Cardiac muscle cell (in vitro differentiated cells and primary cell): ENCODE measurements around the gene USP33. TPM values are rescaled to one million over a fixed set of nuclear protein-coding genes. Genes with fewer than 3 reads are reported as not detected.

Experiments
- DNase-seq, 2 donors: peaks; one replicate each; pipeline versions ENCODE4 v3.0.0 to v3.0.0-alpha.2; 2010 to 2017; ENCODE audit warnings: low read depth in 1 of 2, low spot score in 1 of 2
- H3K27ac ChIP-seq: fragments of 200-600 bp; sonication (generic); 2 replicates; pipeline ENCODE4 v1.5.1; 2016
- H3K27me3 ChIP-seq: fragments of 200-600 bp; sonication (generic); 2 replicates; pipeline ENCODE4 v1.6.0; 2016; ENCODE audit warnings: control low read depth
- H3K36me3 ChIP-seq: fragments of 200-600 bp; sonication (generic); 2 replicates; pipeline ENCODE4 v1.5.1; 2016; ENCODE audit warnings: control low read depth
- H3K4me1 ChIP-seq: fragments of 200-600 bp; sonication (generic); 2 replicates; pipeline ENCODE4 v1.8.1; 2017; ENCODE audit warnings: low read depth, mild to moderate bottlenecking, mixed run types
- H3K4me3 ChIP-seq: fragments of 200-600 bp; sonication (generic); 2 replicates; pipeline ENCODE4 v1.5.1; 2016; ENCODE audit warnings: mild to moderate bottlenecking
- H3K9me3 ChIP-seq: fragments of 200-600 bp; sonication (generic); 2 replicates; pipeline ENCODE4 v1.5.1; 2017; ENCODE audit warnings: low read depth, mild to moderate bottlenecking, control low read depth
- CTCF ChIP-seq: IDR thresholded peaks from 2 replicates; pipeline ENCODE4 v1.5.1; 2012; ENCODE audit warnings: low read depth, mild to moderate bottlenecking, low read length
- polyA plus RNA-seq: library from polyadenylated mRNA; unstranded; fragments of >200 nt; fragmentation: Nextera tagmentation; extraction: Ambion mirVana; gene quantifications from 2 replicates; pipeline ENCODE4 v1.2.1, GENCODE V29; 2016
- total RNA-seq: library from RNA; depleted of rRNA; stranded (reverse); fragments of >200 nt; gene quantifications from 2 replicates; pipeline ENCODE4 v1.2.3, GENCODE V29; 2016

The USP33 gene
- total RNA-seq (33.5 and 48.4 TPM in 2 replicates), polyA plus RNA-seq (43.8 and 60.0 TPM in 2 replicates)

- no peaks in the 10 kb centered on the region for H3K9me3 ChIP-seq
- H3K4me3 ChIP-seq = peak within 1 kb of the TSS; percentile 70
- H3K4me1 ChIP-seq = peaks cover 7% of the 10 kb centered on the region
- H3K27me3 ChIP-seq = no peaks in the 10 kb centered on the region
- TF ChIP-seq CTCF = no peak
- H3K36me3 ChIP-seq = no peaks in the 10 kb centered on the region
- peak within 1 kb of the TSS; percentile 90 for H3K27ac ChIP-seq
- peak; percentile 82 to 94 for DNase-seq
These were observed at the start of gene USP33 for GRCh38 chr1:77759071-77760028. USP33 (minus strand) TSS chr1:77759852; CDS start chr1:77741697, 18,155 bp downstream.

GRCh38 chr1:77803371-77803770, 43.7 kb upstream of the USP33 start:
- no peak for DNase-seq
- Histone ChIP-seq H3K27me3 (no peaks in the 10 kb centered on the region), H3K4me1 (no peaks in the 10 kb centered on the region), H3K4me3 (no peak overlapping the region), H3K36me3 (peaks cover 22% of the 10 kb centered on the region), H3K9me3 (no peaks in the 10 kb centered on the region), H3K27ac (no peak overlapping the region)
- TF ChIP-seq CTCF = no peak

- no peak for DNase-seq
- Histone ChIP-seq H3K4me1 (no peaks in the 10 kb centered on the region), H3K36me3 (peaks cover 13% of the 10 kb centered on the region), H3K4me3 (no peak overlapping the region), H3K9me3 (no peaks in the 10 kb centered on the region), H3K27ac (no peak overlapping the region), H3K27me3 (no peaks in the 10 kb centered on the region)
- no peak for TF ChIP-seq CTCF
These were observed 42.4 kb upstream of the USP33 start for GRCh38 chr1:77802026-77802425.

GRCh38 chr1:77797991-77798390, 38.3 kb upstream of the USP33 start:
- Histone ChIP-seq H3K4me1 (no peaks in the 10 kb centered on the region), H3K36me3 (no peaks in the 10 kb centered on the region), H3K9me3 (no peaks in the 10 kb centered on the region), H3K4me3 (no peak overlapping the region), H3K27ac (no peak overlapping the region), H3K27me3 (no peaks in the 10 kb centered on the region)
- DNase-seq = peak in 1 of 2 donors; percentile 15
- no peak for TF ChIP-seq CTCF

- no peak for TF ChIP-seq CTCF
- H3K9me3 ChIP-seq = no peaks in the 10 kb centered on the region
- no peak overlapping the region for H3K4me3 ChIP-seq
- no peak for DNase-seq
- H3K27ac ChIP-seq = no peak overlapping the region
- no peaks in the 10 kb centered on the region for H3K4me1 ChIP-seq
- H3K36me3 ChIP-seq = no peaks in the 10 kb centered on the region
- H3K27me3 ChIP-seq = no peaks in the 10 kb centered on the region
These were observed 37.2 kb upstream of the USP33 start for GRCh38 chr1:77796695-77797405.
